Activated T-helper 17 cell treated with anti-CD3 and anti-CD28 coated beads, Interleukin-2, amount 50 U/mL, for 72 hours (primary cell): Measurements from ENCODE around the gene PRND. TPM values are rescaled to one million over a fixed set of nuclear protein-coding genes. Genes with fewer than 3 reads are reported as not detected.
"Not testable (repeated sequence)": the region's sequence is repeated elsewhere in the genome, so short reads cannot be mapped to it uniquely, and the experiment has no call there.

Experiments
- ATAC-seq: fragments of 150-1000 bp; cut with Tn5 transposase; replicated peaks from 2 replicates; pipeline ENCODE4 v1.10.0; 2021; ENCODE audit warnings: mild to moderate bottlenecking, moderate library complexity
- H3K27ac Mint-ChIP-seq: one replicate; pipeline ENCODE4 v1.8.0; 2022; ENCODE audit warnings: mixed read lengths
- H3K27me3 Mint-ChIP-seq: one replicate; pipeline ENCODE4 v1.8.0; 2022; ENCODE audit warnings: mixed read lengths
- H3K36me3 Mint-ChIP-seq: one replicate; pipeline ENCODE4 v1.8.0; 2022; ENCODE audit warnings: low read depth, mild to moderate bottlenecking, mixed read lengths
- H3K4me1 Mint-ChIP-seq: one replicate; pipeline ENCODE4 v1.8.0; 2022; ENCODE audit warnings: mixed read lengths
- H3K4me3 Mint-ChIP-seq: one replicate; pipeline ENCODE4 v1.8.0; 2022; ENCODE audit warnings: mild to moderate bottlenecking, mixed read lengths
- H3K9me3 Mint-ChIP-seq: one replicate; pipeline ENCODE4 v1.8.0; 2022; ENCODE audit warnings: mixed read lengths
- total RNA-seq, 2 donors: library from RNA; stranded (reverse); gene quantifications; one replicate each; pipeline ENCODE4 v1.2.3, GENCODE V29; 2022

PRND gene
- total RNA-seq, 2 donors from 2014 or later, result not detected

DNA sequence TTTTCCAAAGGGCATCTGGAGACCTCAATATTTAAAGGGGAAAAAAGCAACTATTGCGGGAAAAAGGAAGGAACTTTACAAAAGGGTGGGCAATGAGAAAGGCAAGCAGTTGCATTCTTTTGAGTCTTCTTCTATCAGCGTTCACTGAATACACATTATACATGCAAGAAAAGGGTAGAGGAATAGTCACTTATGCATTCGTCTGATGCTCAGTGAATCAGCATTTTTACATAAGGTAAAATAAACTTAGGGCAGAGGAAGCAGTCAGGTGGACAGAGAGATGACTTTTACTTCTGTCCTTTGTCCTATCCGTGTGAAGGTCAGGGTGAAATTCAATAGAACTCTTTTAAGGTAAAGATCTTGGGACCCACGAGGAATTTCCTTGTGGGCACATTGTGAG lies 49.3 kb downstream of the PRND start:
- H3K4me1 Mint-ChIP-seq, result no peaks in the 10 kb centered on the region

DNA sequence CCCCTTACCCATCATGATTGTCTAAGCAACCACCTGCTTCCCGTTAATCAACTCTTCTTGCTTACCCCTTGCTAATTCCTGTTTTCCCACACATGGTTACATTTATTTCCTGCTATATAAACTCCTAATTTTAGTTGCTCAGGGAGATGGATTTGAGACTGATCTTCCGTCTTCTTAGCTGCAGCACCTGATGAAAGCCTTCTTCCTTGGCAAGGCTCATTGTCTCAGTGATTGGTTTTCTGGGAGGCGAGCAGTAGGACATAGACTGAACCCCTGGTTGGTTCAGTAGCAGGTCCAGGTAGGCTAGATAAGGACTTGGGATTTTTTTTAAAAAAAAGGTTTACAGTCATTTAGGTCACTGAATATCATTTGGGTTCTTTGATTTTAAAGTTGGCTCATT lies 50.4 kb downstream of the PRND start:
- ATAC-seq, result no peak
- Mint-ChIP-seq H3K9me3 (peaks cover 17% of the 10 kb centered on the region), H3K36me3 (no peaks in the 10 kb centered on the region), H3K27ac (no peak overlapping the region), H3K4me1 (no peaks in the 10 kb centered on the region), H3K4me3 (no peak overlapping the region), H3K27me3 (no peaks in the 10 kb centered on the region)

More for the DNA sequence above, 49.3 kb downstream of the PRND start:
- no peak for ATAC-seq
- no peak overlapping the region for H3K27ac Mint-ChIP-seq
- no peaks in the 10 kb centered on the region for H3K27me3 Mint-ChIP-seq
- no peaks in the 10 kb centered on the region for H3K36me3 Mint-ChIP-seq
- peaks cover 17% of the 10 kb centered on the region for H3K9me3 Mint-ChIP-seq
- no peak overlapping the region for H3K4me3 Mint-ChIP-seq

GRCh38 chr20:4773014-4773413 lies 51.3 kb downstream of the PRND start:
- not testable (repeated sequence) for H3K27me3 Mint-ChIP-seq, H3K27ac Mint-ChIP-seq, H3K4me3 Mint-ChIP-seq, ATAC-seq, H3K36me3 Mint-ChIP-seq, H3K4me1 Mint-ChIP-seq
- H3K9me3 Mint-ChIP-seq, result peaks cover 17% of the 10 kb centered on the region

- H3K36me3 Mint-ChIP-seq, result no peaks in the 10 kb centered on the region
- H3K4me3 Mint-ChIP-seq, result no peak overlapping the region
- H3K27me3 Mint-ChIP-seq, result no peaks in the 10 kb centered on the region
- no peaks in the 10 kb centered on the region for H3K4me1 Mint-ChIP-seq
- ATAC-seq, result no peak
- no peak overlapping the region for H3K27ac Mint-ChIP-seq
- H3K9me3 Mint-ChIP-seq, result peaks cover 17% of the 10 kb centered on the region
Measured at GRCh38 chr20:4773736-4774135, 52.0 kb downstream of the PRND start.

GRCh38 chr20:4774207-4774606 lies 52.5 kb downstream of the PRND start:
- no peak overlapping the region for H3K27ac Mint-ChIP-seq
- no peak for ATAC-seq
- H3K36me3 Mint-ChIP-seq, result no peaks in the 10 kb centered on the region
- H3K4me1 Mint-ChIP-seq, result no peaks in the 10 kb centered on the region
- no peak overlapping the region for H3K4me3 Mint-ChIP-seq
- no peaks in the 10 kb centered on the region for H3K27me3 Mint-ChIP-seq
- peaks cover 17% of the 10 kb centered on the region for H3K9me3 Mint-ChIP-seq

GRCh38 chr20:4775322-4776078 lies 53.8 kb downstream of the PRND start:
- H3K4me3 Mint-ChIP-seq, result no peak overlapping the region
- no peak for ATAC-seq

DNA sequence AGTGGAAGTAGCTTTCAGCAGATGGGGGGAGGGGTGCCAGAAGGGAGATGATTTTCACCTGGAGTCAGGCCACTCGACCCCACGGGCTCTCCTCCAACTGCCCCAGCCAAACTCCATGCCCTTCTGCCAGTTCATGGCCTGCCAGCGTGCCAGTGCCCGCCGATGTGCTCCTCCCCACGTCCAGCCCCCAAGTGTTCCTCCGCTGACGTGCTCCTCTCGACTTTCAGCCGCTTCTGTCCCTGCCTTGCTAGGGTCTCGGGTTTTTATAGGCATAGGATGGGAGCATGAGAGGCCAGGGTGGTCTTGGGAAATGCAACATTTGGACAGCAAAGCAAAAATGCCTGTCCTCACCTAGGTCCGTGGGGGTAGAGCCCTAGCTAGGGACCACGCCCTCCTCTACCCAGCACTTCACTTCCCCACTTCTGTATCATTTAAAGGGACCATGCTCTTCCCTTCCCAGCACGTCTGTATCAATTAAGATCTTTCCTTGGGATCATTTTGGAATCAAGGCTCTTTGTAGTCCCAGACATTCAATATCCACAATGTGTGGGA lies 54.4 kb downstream of the PRND start:
- H3K36me3 Mint-ChIP-seq, result peaks cover 2% of the 10 kb centered on the region
- no peak overlapping the region for H3K27ac Mint-ChIP-seq
- H3K4me1 Mint-ChIP-seq, result no peaks in the 10 kb centered on the region
- H3K27me3 Mint-ChIP-seq, result no peaks in the 10 kb centered on the region
- peaks cover 11% of the 10 kb centered on the region for H3K9me3 Mint-ChIP-seq
- H3K4me3 Mint-ChIP-seq, result no peak overlapping the region
- no peak for ATAC-seq

More at GRCh38 chr20:4775322-4776078, 53.8 kb downstream of the PRND start:
- no peaks in the 10 kb centered on the region for H3K27me3 Mint-ChIP-seq
- H3K9me3 Mint-ChIP-seq, result peaks cover 17% of the 10 kb centered on the region
- no peaks in the 10 kb centered on the region for H3K4me1 Mint-ChIP-seq
- no peak overlapping the region for H3K27ac Mint-ChIP-seq
- H3K36me3 Mint-ChIP-seq, result no peaks in the 10 kb centered on the region

Other genes with a start within 250 kb of the PRND start
- 10 to 100 TPM; 46.9 to 52.3 TPM for gene PRNP, start 35.5 kb upstream of the PRND start, total RNA-seq
- gene RASSF2, start 101.7 kb downstream of the PRND start, total RNA-seq, result 10 to 100 TPM; 50.2 to 58.4 TPM